NCI-H2196 (cell line): ENCODE results near the gene MPHOSPH6.
"Not testable (repeated sequence)": the region's sequence is repeated elsewhere in the genome, so short reads cannot be mapped to it uniquely, and the experiment has no call there.

Experiments used
- DNase-seq: peaks from one replicate; lab custom pipeline; 2025; ENCODE audit not compliant: unreplicated experiment; lab: John Stamatoyannopoulos, UW

MPHOSPH6 gene

DNA sequence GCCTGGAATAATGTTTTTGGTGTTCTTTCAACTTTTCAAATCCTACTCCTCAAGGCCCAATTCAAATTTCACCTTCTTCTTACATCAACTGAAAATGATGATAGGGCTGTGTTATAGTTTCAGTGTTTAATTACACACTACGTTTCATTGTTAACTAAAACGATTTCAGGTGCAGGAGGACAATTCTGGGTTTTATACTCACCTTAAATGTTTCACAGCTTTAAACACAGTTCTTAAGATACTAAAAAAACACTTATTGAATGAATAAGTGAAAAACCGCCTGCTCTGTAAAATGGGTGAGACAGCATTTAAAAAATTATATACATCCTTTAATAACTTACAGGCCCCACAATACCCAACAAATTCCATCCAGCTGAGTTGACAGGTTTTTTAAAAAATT is 6.2 kb upstream of the MPHOSPH6 start:
- no peak for DNase-seq

DNA sequence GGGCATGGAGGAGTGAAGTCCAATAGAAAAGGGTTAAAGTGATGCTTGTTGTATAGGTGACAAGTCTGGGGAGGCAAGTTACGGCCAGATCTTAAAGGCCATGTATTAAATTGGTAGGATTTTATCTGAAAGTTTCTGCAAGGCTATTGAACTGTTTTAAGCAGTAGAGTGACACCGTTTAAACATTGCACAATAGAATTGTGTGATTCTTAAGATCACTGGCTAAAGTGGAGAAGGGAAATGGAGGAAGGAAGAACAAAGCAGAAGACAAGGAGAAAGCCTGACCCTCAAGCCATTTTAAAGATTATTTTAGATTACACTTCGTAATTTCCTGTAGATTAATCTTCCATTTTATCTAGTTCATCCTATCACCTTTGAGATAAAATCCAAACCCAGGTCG is 5.6 kb upstream of the MPHOSPH6 start:
- DNase-seq, result no peak

- DNase-seq, result no peak
Measured at GRCh38 chr16:82167670-82168069, 2.4 kb downstream of the MPHOSPH6 start.

GRCh38 chr16:82160226-82160625 is 9.8 kb downstream of the MPHOSPH6 start:
- no peak for DNase-seq

- no peak for DNase-seq
Measured at GRCh38 chr16:82157836-82158235, 12.2 kb downstream of the MPHOSPH6 start.

- no peak for DNase-seq
Measured at GRCh38 chr16:82157534-82157812, 12.6 kb downstream of the MPHOSPH6 start.

- DNase-seq, result no peak
Measured at GRCh38 chr16:82156761-82157533, 13.1 kb downstream of the MPHOSPH6 start.

- no peak for DNase-seq
Measured at GRCh38 chr16:82152641-82153112, 17.3 kb downstream of the MPHOSPH6 start.

- no peak for DNase-seq
Measured at GRCh38 chr16:82152196-82152595, 17.8 kb downstream of the MPHOSPH6 start.

GRCh38 chr16:82150549-82150948 is 19.5 kb downstream of the MPHOSPH6 start:
- no peak for DNase-seq

GRCh38 chr16:82149536-82149935 is 20.5 kb downstream of the MPHOSPH6 start:
- DNase-seq, result no peak

DNA sequence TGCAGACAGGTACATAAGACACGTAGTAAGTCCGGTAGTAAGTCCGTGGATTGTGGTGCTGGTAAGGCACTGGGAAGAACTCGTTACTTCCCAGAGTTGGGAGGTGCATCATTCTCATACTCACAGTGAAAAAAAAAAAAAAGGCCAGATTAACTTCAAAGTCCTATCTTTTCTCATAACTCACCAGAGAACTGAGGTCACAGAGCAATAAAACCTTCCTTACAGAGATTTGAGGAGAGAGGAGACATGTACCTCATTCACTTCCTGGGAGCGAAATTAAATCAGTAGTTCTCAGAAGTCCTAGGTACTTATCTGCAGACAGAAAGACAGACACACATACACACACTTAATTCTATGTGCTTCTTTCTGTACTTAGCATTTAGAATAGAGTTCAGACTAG is 22.5 kb downstream of the MPHOSPH6 start:
- DNase-seq, result no peak

DNA sequence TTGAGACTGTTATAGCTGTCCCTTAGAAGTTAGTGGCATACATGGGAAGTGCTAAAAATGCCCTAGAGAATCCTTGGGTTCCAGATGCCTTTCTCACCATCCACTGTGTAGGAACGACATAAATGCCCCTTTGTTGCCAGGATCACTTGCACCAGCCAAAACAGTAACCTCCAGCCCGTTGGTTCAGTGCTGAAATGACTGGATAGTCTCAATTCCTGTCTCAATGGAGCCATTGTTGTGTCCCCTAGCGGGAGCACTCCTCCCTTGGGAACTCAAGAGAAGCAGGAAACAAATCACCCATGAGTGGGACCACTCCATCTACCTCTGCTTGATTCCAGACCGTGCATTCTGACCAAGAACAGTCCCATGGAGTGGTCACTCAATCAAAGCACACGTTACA is 23.1 kb downstream of the MPHOSPH6 start:
- DNase-seq, result no peak

GRCh38 chr16:82146556-82146955 is 23.5 kb downstream of the MPHOSPH6 start:
- no peak for DNase-seq

DNA sequence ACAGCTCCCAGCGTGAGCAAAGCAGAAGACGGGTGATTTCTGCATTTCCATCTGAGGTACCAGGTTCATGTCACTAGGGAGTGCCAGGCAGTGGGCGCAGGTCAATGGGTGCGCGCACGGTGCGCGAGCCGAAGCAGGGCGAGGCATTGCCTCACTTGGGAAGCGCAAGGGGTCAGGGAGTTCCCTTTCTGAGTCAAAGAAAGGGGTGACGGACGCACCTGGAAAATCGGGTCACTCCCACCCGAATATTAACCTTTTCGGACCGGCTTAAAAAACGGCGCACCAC is 30.8 kb downstream of the MPHOSPH6 start:
- not testable (repeated sequence) for DNase-seq

DNA sequence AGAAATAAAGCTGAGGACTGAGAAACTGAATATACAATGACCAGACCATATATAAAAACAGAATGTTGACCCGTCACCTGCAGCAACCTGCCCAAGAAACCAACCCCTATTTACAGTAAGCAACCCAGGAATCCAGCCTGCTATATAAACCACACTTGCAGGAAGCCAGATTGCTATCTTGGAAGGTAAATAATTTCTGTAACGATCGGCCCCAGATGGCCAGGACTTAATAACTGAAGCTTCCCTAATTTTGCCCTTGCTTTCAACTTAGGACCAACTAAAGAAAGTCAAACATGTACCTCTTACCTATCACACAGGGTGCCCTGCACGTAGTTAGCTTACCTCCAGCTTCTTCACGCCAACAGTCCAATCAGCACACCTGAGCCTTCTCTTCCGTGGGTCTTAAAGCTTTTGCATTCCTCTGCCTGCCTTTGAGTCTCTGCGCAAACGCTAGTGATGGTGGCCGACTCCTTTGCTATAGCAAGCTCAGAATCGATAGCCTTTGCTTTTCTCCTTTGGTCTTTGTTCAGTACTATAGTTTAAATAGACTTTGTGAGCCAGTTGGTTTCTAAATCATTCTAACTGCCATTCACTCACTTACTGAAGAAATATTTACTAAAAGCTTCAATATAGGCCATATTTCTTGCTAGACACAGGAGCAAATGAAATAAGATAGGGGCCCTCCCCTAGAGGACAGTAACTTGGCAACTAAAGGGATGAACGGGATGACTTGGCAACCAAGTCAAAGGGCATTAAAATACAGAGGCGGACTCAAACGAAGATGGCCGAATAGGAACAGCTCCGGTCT is 31.3 kb downstream of the MPHOSPH6 start:
- DNase-seq, result no peak

DNA sequence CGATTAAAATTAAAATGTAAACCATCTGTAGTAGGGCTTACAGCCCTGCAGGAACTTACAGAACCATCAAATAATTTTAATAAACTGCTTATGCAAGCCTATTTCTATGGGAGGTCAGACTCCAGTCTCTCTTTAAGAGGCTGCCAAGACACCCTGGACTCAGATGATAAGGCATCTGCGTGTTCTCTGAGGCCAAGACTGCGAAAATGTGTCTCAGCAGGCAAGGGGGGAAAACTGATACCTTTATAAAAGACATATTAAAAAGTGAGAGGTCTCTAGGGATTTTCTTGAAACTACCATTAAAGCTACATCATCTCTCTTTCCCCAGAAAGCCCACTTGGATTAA is 32.2 kb downstream of the MPHOSPH6 start:
- DNase-seq, result no peak

- DNase-seq, result no peak
Measured at GRCh38 chr16:82136956-82137821, 32.8 kb downstream of the MPHOSPH6 start.

DNA sequence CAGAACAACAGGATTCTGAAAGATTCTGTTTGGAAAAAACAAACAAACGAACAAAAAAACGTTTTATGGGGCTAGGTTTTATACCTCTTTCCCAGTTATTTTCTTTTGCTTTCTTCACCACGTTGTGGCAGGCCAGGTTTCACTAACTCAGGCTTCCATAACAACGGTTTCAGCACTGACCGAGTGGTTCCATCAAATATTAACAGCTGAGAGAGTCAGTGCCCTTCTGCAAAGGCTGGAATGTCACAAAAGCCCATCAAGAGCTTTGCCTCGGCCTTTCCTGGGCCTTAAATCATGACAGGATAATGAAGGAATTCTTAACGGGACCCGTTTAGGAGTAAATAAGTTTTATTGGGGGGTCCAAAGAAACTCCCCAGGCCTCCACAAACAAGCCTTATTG is 34.2 kb downstream of the MPHOSPH6 start:
- DNase-seq, result no peak

GRCh38 chr16:82134846-82135245 is 35.2 kb downstream of the MPHOSPH6 start:
- DNase-seq, result no peak

GRCh38 chr16:82133798-82134197 is 36.2 kb downstream of the MPHOSPH6 start:
- DNase-seq, result no peak

GRCh38 chr16:82129881-82130280 is 40.1 kb downstream of the MPHOSPH6 start:
- no peak for DNase-seq
